Measurements from ENCODE around the gene TGFBR3L.
"Not testable (repeated sequence)": the region's sequence is repeated elsewhere in the genome, so short reads cannot be mapped to it uniquely, and the experiment has no call there.

TGFBR3L gene

GRCh38 chr19:7917267-7918061 lies 2.8 kb downstream of the TGFBR3L start:
- no peak for DNase-seq (ENCODE audit: low read depth)

DNA sequence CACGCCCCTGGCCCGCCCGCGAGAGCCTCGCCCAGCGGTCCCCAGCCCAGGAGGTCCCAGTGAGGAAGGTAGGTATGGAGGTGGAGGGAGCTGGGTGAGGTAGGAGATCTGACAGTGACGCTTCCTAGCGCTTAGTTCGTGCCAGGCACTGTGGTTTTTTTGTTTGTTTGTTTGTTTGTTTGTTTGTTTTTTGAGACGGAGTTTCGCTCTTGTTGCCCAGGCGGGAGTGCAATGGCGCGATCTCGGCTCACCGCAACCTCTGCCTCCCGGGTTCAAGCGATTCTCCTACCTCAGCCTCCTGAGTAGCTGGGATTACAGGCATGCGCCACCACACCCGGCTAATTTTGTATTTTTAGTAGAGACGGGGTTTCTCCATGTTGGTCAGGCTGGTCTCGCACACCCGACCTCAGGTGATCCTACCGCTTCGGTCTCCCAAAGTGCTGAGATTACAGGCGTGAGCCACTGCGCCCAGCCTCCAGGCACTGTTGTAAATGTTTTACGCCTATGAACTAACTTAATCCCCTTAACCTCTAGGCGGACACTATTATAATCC lies 3.5 kb downstream of the TGFBR3L start:
- DNase-seq (ENCODE audit: low read depth), result not testable (repeated sequence)

DNA sequence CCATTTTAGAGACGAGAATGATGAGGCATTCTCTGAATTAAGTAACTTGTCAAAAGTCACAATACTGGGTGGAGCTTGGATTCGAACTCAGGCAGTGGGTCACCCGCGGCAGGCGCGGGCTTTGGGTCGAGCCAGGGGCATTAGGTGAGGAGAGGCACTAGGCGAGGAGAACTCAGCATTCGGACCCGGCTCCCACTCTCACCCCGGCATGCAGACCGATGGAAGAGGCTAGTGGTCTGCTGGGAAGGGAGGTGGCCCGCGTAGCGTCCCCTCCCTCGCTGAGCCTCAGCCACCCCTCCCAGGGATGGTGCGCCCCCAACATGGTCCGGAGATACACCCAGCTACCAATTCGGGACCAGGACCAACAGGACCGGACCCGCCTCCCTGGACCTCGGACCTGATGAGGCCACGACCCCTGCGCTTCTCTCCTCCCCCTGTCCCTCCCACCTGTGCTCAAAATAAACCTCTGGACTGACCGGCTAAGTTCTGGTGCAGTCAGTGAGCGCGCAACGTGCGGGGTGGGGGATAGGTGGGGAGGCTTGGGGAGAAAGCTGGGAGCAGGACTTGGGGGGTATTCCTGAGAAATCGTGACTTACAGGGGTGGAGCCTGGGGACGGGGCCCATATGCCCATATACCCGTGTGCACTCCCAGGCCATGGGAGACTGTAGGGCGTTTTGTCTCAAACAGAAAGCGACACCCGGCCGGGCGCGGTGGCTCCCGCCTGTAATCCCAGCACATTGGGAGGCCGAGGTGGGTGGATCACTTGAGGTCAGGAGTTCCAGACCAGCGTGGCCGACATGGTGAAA lies 4.2 kb downstream of the TGFBR3L start:
- DNase-seq (ENCODE audit: low read depth), result no peak

DNA sequence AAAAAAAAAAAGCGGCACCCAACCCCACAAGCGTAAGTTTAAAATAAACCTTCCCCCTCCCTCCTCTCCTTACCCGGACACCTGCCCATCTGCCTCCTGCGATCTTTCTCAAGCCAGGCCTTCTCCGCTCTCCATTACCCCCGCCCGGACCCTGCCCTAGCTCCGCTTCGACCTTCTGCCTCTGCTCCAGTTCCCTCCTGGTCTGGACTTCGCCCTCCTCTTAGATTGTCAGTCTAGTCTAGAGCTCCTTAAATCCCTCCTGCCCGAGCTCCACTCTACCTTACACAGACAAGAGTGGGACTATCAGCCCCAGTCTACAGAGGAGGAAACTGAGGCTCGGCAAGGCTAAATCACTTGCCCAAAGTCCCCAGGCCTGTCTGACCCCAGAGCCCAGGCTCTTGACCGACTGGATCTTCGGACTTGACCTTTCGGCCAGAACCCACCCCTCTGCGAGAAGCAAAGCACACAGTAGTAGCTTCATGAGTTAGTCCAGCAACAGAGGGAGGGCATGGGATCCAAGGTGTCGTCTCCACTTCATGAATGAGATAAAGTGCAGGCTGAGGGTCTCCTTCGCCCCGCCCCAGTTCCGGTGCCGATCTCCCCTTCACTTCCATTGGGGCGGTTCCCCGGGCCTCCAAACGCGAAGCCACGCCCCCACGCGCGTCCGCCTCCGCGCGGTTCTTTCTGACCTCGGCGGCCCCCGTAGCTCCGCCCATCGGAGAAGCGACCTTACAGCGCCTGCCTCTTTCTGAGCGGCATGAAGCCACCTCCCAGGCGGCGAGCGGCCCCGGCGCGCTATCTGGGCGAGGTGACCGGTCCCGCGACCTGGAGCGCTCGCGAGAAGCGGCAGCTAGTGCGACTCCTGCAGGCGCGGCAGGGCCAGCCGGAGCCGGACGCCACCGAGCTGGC lies 5.2 kb downstream of the TGFBR3L start, which contains the start of gene SNAPC2:
SNAPC2 (plus strand) TSS at position 729 of the 909 bp plus-strand sequence; CDS start at position 758, 29 bp downstream.
- peak; percentile 91 for DNase-seq (ENCODE audit: low read depth)

DNA sequence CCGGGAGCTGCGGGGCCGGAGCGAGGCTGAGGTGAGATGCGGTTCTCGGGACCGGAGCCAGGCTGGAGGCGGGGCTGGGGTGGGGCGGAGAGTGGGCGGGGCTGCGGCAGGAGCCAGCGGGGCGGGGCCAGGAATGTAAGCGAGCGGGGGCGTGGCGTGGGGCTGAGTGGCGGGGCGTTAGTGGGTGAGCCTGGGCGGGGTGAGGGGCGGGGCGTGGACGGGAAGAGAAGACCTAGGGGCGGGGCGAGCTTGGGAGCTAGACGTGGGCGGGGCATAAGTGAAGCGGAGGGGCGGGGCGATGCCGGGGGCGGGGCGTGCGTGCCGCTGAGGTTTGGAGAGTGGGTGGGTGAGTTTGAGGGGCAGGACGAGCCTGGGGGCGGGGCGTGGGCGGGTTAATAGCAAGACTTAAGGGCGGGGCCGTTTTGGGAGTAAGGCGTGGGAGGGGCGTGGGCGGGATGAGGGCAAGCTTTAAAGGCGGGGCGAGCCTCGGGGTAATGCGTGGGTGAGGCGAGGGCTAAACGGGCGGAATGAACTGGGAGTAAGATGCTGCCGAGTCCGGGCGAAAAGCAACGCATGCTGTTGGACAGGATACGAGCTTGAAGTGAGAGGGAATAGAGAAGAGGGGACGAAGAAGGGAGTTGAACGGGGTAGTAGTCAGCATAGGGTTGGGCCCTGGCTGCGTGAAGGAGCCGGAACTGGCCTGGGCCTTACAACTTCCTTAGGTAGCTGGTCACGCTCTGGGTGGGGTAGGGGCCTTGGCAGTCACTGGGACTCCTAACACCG lies 6.1 kb downstream of the TGFBR3L start:
- DNase-seq (ENCODE audit: low read depth), result peak; percentile 96

- no peak for DNase-seq (ENCODE audit: low read depth)
Observed at GRCh38 chr19:7921302-7921966, 6.8 kb downstream of the TGFBR3L start.

DNA sequence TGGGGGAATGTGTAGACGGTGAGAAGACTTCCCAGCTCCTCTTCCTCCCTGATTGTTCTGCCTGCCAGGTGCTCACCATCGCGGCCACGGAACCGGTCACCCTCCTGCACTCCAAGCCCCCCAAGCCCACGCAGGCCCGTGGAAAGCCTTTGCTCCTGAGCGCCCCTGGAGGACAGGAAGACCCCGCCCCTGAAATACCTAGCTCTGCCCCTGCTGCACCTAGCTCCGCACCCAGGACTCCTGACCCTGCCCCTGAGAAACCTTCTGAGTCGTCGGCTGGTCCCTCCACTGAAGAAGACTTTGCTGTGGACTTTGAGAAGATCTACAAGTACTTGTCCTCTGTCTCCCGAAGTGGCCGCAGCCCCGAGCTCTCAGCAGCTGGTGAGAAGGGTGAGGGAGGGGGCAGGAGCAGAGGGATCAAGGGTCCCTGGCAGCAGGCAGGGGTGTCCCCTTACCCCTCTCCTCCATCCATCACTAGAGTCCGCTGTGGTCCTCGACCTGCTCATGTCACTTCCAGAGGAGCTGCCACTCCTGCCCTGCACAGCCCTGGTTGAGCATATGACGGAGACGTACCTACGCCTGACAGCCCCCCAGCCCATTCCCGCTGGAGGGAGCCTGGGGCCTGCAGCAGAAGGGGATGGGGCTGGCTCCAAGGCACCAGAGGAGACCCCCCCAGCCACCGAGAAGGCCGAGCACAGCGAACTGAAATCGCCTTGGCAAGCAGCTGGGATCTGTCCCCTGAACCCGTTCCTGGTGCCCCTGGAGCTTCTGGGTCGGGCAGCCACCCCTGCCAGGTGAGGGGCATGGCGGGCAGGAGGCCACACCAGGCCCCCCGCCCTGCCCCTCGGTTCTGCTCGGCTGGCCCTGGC lies 7.6 kb downstream of the TGFBR3L start:
- DNase-seq (ENCODE audit: low read depth), result no peak

DNA sequence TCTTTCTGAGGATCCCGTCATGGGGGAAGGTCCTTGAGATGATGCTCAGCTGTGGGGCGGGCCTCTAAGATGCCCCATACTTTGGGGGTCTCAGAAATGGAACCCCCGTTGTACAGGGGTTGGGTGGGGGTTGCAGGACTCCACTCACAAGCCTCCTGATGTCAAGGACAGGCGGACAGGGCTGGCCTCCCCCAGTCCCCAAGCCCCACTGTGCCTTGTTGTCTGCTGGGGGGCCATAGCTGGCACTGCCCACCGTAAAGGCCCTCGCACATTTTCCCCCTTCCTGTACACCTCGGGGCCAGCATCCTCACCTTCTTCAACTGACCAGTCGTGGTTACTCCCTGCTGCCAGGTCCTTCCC lies 8.2 kb downstream of the TGFBR3L start:
- DNase-seq (ENCODE audit: low read depth), result no peak

- no peak for DNase-seq (ENCODE audit: low read depth)
Observed at GRCh38 chr19:7923295-7924191, 8.9 kb downstream of the TGFBR3L start.

DNA sequence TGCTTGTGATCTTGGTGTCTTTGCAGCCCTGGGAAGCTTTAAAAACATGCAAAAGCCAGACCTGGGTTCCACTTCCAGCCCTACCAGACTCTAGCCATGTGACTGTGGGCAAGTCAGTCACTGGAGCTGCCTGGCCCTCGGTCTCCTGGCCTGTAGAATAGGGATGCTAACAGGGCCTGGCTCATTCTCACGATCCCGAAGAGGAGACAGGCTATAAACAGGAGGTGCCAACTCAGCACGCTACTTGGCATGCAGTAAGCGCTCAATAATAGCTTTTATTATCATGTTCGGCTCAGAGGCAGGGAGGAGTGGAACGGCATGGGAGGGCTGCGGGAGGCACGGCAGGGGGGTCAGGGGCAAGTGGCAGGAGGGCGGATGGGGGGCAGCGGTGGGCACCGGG lies 9.6 kb downstream of the TGFBR3L start:
- DNase-seq (ENCODE audit: low read depth), result no peak

- DNase-seq (ENCODE audit: low read depth), result no peak
Observed at GRCh38 chr19:7924651-7925170, 10.1 kb downstream of the TGFBR3L start.

DNA sequence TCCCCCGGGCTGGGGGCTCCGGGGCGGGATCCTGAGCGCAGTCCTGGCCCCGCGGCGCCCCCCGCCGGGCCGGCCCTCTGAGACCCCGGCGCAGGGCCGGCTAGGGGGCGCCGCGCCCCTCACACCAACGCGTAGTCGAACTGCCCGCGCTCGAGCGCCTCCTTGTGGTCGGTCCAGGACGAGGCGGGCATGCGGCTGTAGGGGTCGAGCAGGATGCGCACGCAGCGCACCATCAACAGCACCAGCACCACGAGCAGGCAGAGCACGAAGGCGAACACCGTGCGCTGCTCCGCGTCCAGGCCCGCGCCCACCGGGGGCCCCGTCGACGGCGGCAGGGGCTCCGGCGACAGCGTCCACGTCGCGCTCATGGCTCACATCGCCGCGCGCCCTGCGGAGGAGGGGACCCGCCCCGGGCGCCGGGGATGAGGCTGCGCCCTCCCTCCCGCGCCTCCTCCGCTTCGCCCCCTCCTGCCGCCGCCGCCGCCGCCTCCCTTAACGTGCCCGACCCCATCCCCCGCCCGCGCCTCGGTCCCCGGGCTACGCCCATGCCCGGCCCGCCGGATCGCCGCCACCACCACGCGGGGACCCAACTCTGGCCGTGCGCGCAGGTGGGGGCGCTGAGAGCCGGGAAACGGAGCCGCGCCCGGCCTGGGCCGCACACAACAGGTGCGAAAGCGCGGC lies 10.7 kb downstream of the TGFBR3L start:
- no peak for DNase-seq (ENCODE audit: low read depth)

DNA sequence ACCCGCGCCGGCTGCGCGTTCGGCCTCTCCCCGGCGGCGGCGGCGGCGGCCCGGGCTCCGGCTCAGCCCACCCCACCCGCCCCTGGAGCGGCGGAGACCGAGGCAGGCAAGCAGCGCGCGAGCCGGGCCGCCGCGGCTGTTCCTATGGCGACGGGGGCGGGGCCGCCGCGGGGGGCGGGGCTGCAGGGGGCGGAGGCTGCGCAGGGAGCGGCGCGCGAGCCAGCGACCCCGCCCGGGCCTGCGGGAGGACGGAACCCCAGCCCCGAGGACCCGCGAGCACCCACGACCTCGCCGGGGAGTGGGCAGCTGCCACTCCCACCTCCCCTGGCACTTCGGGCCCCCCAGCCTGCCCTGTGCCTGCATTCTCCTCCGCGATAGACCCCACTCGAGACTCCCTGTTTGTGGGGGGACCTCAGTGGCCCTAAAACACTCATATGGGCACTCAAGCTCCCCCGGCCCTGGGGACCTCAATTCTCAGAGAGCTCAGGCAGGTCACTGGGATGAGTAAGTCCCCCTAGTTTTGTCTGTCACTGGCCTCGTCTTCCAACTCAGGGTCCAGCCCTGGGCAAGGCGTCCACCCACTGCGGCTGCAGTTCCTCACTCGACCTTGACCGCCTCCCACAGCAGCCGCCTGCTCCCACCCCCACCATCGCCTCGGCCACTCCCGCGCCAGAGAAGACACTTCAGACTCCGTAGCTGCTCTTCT lies 11.5 kb downstream of the TGFBR3L start, which contains the start of gene CTXN1:
CTXN1 (minus strand) TSS at position 115 of the 706 bp plus-strand sequence. CDS start 597 bp downstream, outside the sequence.
- no peak for DNase-seq (ENCODE audit: low read depth)

GRCh38 chr19:7926727-7927604 lies 12.3 kb downstream of the TGFBR3L start:
- no peak for DNase-seq (ENCODE audit: low read depth)

GRCh38 chr19:7927605-7928333 lies 13.1 kb downstream of the TGFBR3L start:
- DNase-seq (ENCODE audit: low read depth), result no peak
